ENCODE measurements around the gene ZNF609. TPM values are rescaled to one million over a fixed set of nuclear protein-coding genes. Genes with fewer than 3 reads are reported as not detected.

Gene ZNF609
- total RNA-seq, 1 experiment from 2014 or later, result 31.0 TPM

DNA sequence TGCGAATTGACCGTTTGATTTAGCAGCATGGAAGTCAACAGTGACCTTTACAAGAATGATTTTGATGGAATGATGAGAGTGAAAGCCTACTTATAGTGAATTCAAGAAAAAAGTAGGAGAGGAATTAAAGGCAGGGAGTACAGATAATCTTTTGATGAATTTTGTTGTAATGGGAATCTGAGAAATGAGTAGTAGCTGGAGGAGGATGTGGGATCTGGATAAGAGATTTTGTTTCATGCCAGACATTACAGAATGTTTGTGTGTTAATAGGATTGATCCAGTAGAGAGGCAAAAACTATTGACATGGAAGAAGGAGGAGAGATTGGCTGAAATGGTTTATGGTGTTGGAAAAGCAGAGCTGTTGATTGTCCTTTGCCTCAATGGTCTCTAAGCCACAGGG is 17.4 kb upstream of the ZNF609 start:
- no peak for ATAC-seq
- DNase-seq (ENCODE audit: low read depth, low spot score), result no peak
- TF ChIP-seq, protein P1, sequence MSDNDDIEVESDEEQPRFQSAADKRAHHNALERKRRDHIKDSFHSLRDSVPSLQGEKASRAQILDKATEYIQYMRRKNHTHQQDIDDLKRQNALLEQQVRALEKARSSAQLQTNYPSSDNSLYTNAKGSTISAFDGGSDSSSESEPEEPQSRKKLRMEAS (IDR thresholded peaks at IDR 0.05), result no peak
- peak overlapping the region; percentile 46; the same call in 1 of the 2 replicates for H3K9ac ChIP-seq (ENCODE audit: low read length)
- no peaks in the 10 kb centered on the region for H3K27me3 ChIP-seq (ENCODE audit: insufficient read depth, low read length)
- no peaks in the 10 kb centered on the region for H4K20me1 ChIP-seq (ENCODE audit: insufficient read depth)
- H3K9me2 ChIP-seq (ENCODE audit: insufficient read depth), result no peaks in the 10 kb centered on the region
- POLR2A ChIA-PET, result no interaction called here
- RAD21 ChIA-PET (ENCODE audit: low non-redundant PET in 1 of 2, low total read pairs in 2 of 2, uncharacterized antibody in 2 of 2, unreplicated experiment in 2 of 2), result no interaction called here
- no peaks in the 10 kb centered on the region for H3K36me3 ChIP-seq (ENCODE audit: control insufficient read depth in 1 of 2, insufficient read depth in 2 of 2, low read length in 2 of 2)
- no peak overlapping the region for H3K4me3 ChIP-seq (replicated peaks in 1 of 2; ENCODE audit: low read depth in 1 of 2, low read length in 2 of 2)
- H3K9me3 ChIP-seq (ENCODE audit: control insufficient read depth in 1 of 2, insufficient read depth in 1 of 2, low read depth in 1 of 2, low read length in 2 of 2), result no peaks in the 10 kb centered on the region
- no peaks in the 10 kb centered on the region for H3K79me2 ChIP-seq (ENCODE audit: insufficient read depth, low read length)
- CTCF ChIA-PET, result no interaction called here
- intact Hi-C loops (cut with micrococcal nuclease), result no loop called here
- H3K4me1 ChIP-seq (ENCODE audit: control insufficient read depth in 1 of 2, insufficient read depth in 2 of 2, low read length in 2 of 2), result peaks cover 22 to 29% of the 10 kb centered on the region in 2 experiments
- no TSS peak for BruUV-seq (replicated peaks)
- H2AFZ ChIP-seq (ENCODE audit: low read depth, low read length, poor library complexity, severe bottlenecking), result no peak overlapping the region
- H3K27ac ChIP-seq (ENCODE audit: low read depth, low read length), result peak overlapping the region; percentile 81; the same call in 1 of the 2 replicates
- peak overlapping the region; percentile 63 for H3K4me2 ChIP-seq (ENCODE audit: low read length)

DNA sequence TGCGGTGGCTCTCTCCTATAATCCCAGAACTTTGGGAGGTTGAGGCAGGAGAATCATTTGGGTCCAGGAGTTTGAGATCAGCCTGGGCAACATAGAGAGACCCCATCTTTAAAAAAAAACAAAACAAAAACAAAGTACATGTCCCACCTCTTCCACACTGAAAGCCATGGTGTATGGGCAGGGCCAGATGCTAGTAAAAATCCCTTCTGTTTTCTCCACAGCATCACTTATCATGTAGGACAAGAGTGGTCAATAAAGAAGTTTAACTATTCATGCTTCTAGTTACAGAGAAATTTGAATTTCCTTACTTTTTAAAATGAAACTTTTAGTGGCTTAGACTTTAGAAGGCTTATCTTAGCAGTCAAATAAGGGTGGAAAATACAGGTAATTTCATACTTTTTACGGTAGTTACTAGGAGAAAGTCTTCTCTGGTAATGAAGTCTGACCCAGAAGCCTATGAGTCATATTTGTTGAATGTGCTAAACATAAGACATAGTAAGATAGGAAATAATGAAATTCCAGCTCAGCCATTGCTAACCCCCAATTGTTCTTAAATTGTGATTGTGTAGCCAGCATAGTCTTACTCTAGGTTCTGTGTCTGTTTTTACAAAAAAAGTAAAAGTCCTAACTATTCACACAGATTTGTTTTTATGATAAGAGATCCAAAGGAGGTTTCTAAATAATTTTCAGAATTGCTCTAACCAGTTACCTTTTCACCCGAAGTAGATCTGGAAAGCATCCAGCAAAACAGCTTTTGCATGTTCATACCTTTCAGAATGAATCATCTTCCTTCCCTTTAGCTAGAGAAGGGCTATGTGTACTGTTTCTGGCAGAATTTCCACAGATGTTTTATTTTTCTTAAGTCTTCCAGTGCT is 16.4 kb upstream of the ZNF609 start:
- ChIA-PET POLR2A (interaction anchor here (1.5 to 1.9 kb wide), 2 partner anchors 14 to 16 kb away, joined by 5 to 8 read pairs; partner anchors contain the start of gene ZNF609), CTCF (interaction anchor here (0.5 to 0.7 kb wide), 2 partner anchors 209 to 390 kb away, joined by 4 to 5 read pairs; no protein-coding TSS in a partner anchor), RAD21 (ENCODE audit: low non-redundant PET in 1 of 2, low total read pairs in 2 of 2, uncharacterized antibody in 2 of 2, unreplicated experiment in 2 of 2) (no interaction called here)
- Histone ChIP-seq H2AFZ (ENCODE audit: low read depth, low read length, poor library complexity, severe bottlenecking) (no peak overlapping the region), H3K9me3 (ENCODE audit: control insufficient read depth in 1 of 2, insufficient read depth in 1 of 2, low read depth in 1 of 2, low read length in 2 of 2) (no peaks in the 10 kb centered on the region), H3K4me1 (ENCODE audit: control insufficient read depth in 1 of 2, insufficient read depth in 2 of 2, low read length in 2 of 2) (peaks cover 22 to 29% of the 10 kb centered on the region in 2 experiments), H3K27ac (ENCODE audit: low read depth, low read length) (peak overlapping the region; percentile 81), H3K4me2 (ENCODE audit: low read length) (peak overlapping the region; percentile 63), H3K9me2 (ENCODE audit: insufficient read depth) (no peaks in the 10 kb centered on the region), H3K79me2 (ENCODE audit: insufficient read depth, low read length) (no peaks in the 10 kb centered on the region), H3K9ac (ENCODE audit: low read length) (peak overlapping the region; percentile 46), H3K4me3 (replicated peaks in 1 of 2; ENCODE audit: low read depth in 1 of 2, low read length in 2 of 2) (peak overlapping the region; percentile 12 to 50), H3K36me3 (ENCODE audit: control insufficient read depth in 1 of 2, insufficient read depth in 2 of 2, low read length in 2 of 2) (no peaks in the 10 kb centered on the region), H4K20me1 (ENCODE audit: insufficient read depth) (no peaks in the 10 kb centered on the region), H3K27me3 (ENCODE audit: insufficient read depth, low read length) (no peaks in the 10 kb centered on the region)
- BruUV-seq (replicated peaks), result no TSS peak
- DNase-seq (ENCODE audit: low read depth, low spot score) (peak; percentile 81), ATAC-seq (peak; percentile 89)
- intact Hi-C loops (cut with micrococcal nuclease), result no loop called here
- TF ChIP-seq FOSL1 (IDR thresholded peaks at IDR 0.05; ENCODE audit: low read depth), result peak; percentile 65
- peak; percentile 55 for TF ChIP-seq SIN3A (IDR thresholded peaks at IDR 0.05; ENCODE audit: low read depth)
- TF ChIP-seq, protein P2, sequence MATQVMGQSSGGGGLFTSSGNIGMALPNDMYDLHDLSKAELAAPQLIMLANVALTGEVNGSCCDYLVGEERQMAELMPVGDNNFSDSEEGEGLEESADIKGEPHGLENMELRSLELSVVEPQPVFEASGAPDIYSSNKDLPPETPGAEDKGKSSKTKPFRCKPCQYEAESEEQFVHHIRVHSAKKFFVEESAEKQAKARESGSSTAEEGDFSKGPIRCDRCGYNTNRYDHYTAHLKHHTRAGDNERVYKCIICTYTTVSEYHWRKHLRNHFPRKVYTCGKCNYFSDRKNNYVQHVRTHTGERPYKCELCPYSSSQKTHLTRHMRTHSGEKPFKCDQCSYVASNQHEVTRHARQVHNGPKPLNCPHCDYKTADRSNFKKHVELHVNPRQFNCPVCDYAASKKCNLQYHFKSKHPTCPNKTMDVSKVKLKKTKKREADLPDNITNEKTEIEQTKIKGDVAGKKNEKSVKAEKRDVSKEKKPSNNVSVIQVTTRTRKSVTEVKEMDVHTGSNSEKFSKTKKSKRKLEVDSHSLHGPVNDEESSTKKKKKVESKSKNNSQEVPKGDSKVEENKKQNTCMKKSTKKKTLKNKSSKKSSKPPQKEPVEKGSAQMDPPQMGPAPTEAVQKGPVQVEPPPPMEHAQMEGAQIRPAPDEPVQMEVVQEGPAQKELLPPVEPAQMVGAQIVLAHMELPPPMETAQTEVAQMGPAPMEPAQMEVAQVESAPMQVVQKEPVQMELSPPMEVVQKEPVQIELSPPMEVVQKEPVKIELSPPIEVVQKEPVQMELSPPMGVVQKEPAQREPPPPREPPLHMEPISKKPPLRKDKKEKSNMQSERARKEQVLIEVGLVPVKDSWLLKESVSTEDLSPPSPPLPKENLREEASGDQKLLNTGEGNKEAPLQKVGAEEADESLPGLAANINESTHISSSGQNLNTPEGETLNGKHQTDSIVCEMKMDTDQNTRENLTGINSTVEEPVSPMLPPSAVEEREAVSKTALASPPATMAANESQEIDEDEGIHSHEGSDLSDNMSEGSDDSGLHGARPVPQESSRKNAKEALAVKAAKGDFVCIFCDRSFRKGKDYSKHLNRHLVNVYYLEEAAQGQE (IDR thresholded peaks at IDR 0.05; ENCODE audit: low read depth), result no peak
- TF ChIP-seq ZNF274 (IDR thresholded peaks at IDR 0.05; ENCODE audit: low read depth, low read length), result no peak
- TF ChIP-seq ZFX (IDR thresholded peaks at IDR 0.05), result no peak
- no peak for TF ChIP-seq EZH2 (IDR thresholded peaks at IDR 0.05)
- TF ChIP-seq EGR1 (IDR thresholded peaks at IDR 0.05; ENCODE audit: low read depth), result no peak
- TF ChIP-seq EZH2phosphoT487 (IDR thresholded peaks at IDR 0.05; ENCODE audit: borderline replicate concordance), result no peak
- 0 out of 2 replicates have a peak, but pooled peaks have one; percentile 32 for TF ChIP-seq CBX3 (IDR thresholded peaks at IDR 0.05; ENCODE audit: low read depth)
- peak; percentile 71 for TF ChIP-seq JUND (IDR thresholded peaks at IDR 0.05)
- TF ChIP-seq POLR2A (IDR thresholded peaks at IDR 0.05; ENCODE audit: borderline replicate concordance, extremely low read depth, insufficient read depth, insufficient read length), result no peak
- TF ChIP-seq, protein P3, sequence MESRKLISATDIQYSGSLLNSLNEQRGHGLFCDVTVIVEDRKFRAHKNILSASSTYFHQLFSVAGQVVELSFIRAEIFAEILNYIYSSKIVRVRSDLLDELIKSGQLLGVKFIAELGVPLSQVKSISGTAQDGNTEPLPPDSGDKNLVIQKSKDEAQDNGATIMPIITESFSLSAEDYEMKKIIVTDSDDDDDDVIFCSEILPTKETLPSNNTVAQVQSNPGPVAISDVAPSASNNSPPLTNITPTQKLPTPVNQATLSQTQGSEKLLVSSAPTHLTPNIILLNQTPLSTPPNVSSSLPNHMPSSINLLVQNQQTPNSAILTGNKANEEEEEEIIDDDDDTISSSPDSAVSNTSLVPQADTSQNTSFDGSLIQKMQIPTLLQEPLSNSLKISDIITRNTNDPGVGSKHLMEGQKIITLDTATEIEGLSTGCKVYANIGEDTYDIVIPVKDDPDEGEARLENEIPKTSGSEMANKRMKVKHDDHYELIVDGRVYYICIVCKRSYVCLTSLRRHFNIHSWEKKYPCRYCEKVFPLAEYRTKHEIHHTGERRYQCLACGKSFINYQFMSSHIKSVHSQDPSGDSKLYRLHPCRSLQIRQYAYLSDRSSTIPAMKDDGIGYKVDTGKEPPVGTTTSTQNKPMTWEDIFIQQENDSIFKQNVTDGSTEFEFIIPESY (IDR thresholded peaks at IDR 0.05; ENCODE audit: extremely low read depth, insufficient replicate concordance, low read length), result no peak
- peak; percentile 63 for TF ChIP-seq SP1 (IDR thresholded peaks at IDR 0.05; ENCODE audit: low read depth)
- TF ChIP-seq ELF1 (IDR thresholded peaks at IDR 0.05; ENCODE audit: borderline replicate concordance, low read depth), result no peak; the same call in 1 of the 2 replicates
